ENCODE results near the gene SSB. TPM values are rescaled to one million over a fixed set of nuclear protein-coding genes. Genes with fewer than 3 reads are reported as not detected.

The SSB gene
- total and polyA plus RNA-seq, 8 donors = 61.9 to 176 (median 154) TPM

GRCh38 chr2:169761970-169762292 lies 36.7 kb upstream of the SSB start:
- Histone ChIP-seq H3K9me3 (no peaks in the 10 kb centered on the region), H3K27ac (no peak overlapping the region), H3K4me3 (no peak overlapping the region), H3K4me1 (no peaks in the 10 kb centered on the region), H3K36me3 (no peaks in the 10 kb centered on the region), H3K27me3 (no peaks in the 10 kb centered on the region)
- no peak for TF ChIP-seq CTCF (IDR thresholded peaks at IDR 0.05)
- DNase-seq (no peak), ATAC-seq (no peak)
- intact Hi-C loops (cut with DNase I) = no loop called here

- Histone ChIP-seq H3K27me3 (peaks cover 17 to 23% of the 10 kb centered on the region in 2 donors), H3K4me1 (peaks cover 0 to 16% of the 10 kb centered on the region in 2 donors), H3K4me3 (no peak overlapping the region), H3K9me3 (no peaks in the 10 kb centered on the region), H3K36me3 (no peaks in the 10 kb centered on the region), H3K27ac (no peak overlapping the region)
- intact Hi-C loops (cut with DNase I) = no loop called here
- no peak for DNase-seq
- ATAC-seq = no peak
- no peak for TF ChIP-seq CTCF (IDR thresholded peaks at IDR 0.05)
Observed at GRCh38 chr2:169765523-169765922, 33.1 kb upstream of the SSB start.

GRCh38 chr2:169767243-169767888 lies 31.3 kb upstream of the SSB start:
- Histone ChIP-seq H3K27ac (no peak overlapping the region), H3K9me3 (no peaks in the 10 kb centered on the region), H3K36me3 (no peaks in the 10 kb centered on the region), H3K27me3 (peaks cover 17 to 23% of the 10 kb centered on the region in 2 donors), H3K4me3 (no peak overlapping the region), H3K4me1 (peaks cover 0 to 16% of the 10 kb centered on the region in 2 donors)
- TF ChIP-seq CTCF (IDR thresholded peaks at IDR 0.05) = peak; percentile 54 to 56
- peak; percentile 91 for ATAC-seq
- peak in 3 of 4 donors; percentile 34 to 73 (median 62) for DNase-seq
- intact Hi-C loops (cut with DNase I) = no loop called here

GRCh38 chr2:169768262-169768995 lies 30.2 kb upstream of the SSB start:
- DNase-seq (peak in 2 of 4 donors; percentile 35 to 78), ATAC-seq (peak; percentile 44)
- Histone ChIP-seq H3K4me1 (peaks cover 0 to 16% of the 10 kb centered on the region in 2 donors), H3K4me3 (peak overlapping the region; percentile 7 to 33), H3K27me3 (peaks cover 17 to 23% of the 10 kb centered on the region in 2 donors), H3K36me3 (no peaks in the 10 kb centered on the region), H3K9me3 (no peaks in the 10 kb centered on the region), H3K27ac (no peak overlapping the region)
- TF ChIP-seq CTCF (IDR thresholded peaks at IDR 0.05) = no peak
- intact Hi-C loops (cut with DNase I) = no loop called here

- H3K36me3 ChIP-seq = no peaks in the 10 kb centered on the region
- H3K27me3 ChIP-seq = peaks cover 17 to 23% of the 10 kb centered on the region in 2 donors
- TF ChIP-seq CTCF (IDR thresholded peaks at IDR 0.05) = no peak
- intact Hi-C loops (cut with DNase I) = no loop called here
- peaks cover 0 to 16% of the 10 kb centered on the region in 2 donors for H3K4me1 ChIP-seq
- ATAC-seq (no peak), DNase-seq (no peak)
- no peaks in the 10 kb centered on the region for H3K9me3 ChIP-seq
- no peak overlapping the region for H3K27ac ChIP-seq
- H3K4me3 ChIP-seq = no peak overlapping the region
Observed at GRCh38 chr2:169771021-169771420, 27.6 kb upstream of the SSB start.

All from left lung (tissue), 10 donors.